Small intestine (tissue), 7 donors: ENCODE results near the gene ALG1. TPM values are rescaled to one million over a fixed set of nuclear protein-coding genes. Genes with fewer than 3 reads are reported as not detected.
A peak's percentile ranks its signal among the peaks of the same experiment; 100 is the strongest.
"Not testable (repeated sequence)": the region's sequence is repeated elsewhere in the genome, so short reads cannot be mapped to it uniquely, and the experiment has no call there.

Experiments used
- DNase-seq, 2 donors: peaks; one replicate each; pipeline versions ENCODE4 v3.0.0 to v3.0.0-alpha.2; 2013
- FAIRE-seq: peaks from 2 replicates; lab custom pipeline; 2012; peaks lifted over from hg19 to GRCh38; lab: Jason Lieb, UNC
- H3K27ac ChIP-seq, 3 donors: one replicate each; pipeline ENCODE4 v1.5.1; 2013; ENCODE audit warnings: low read length in 2 of 3, mild to moderate bottlenecking in 2 of 3, control low read depth in 1 of 3, inconsistent platforms in 1 of 3, low read depth in 1 of 3, moderate library complexity in 1 of 3
- H3K27me3 ChIP-seq, 3 donors: one replicate each; pipeline ENCODE4 v1.6.1; 2013; ENCODE audit warnings: low read length in 3 of 3, inconsistent platforms in 1 of 3; ENCODE audit not compliant: control insufficient read depth in 3 of 3, insufficient read depth in 3 of 3
- H3K36me3 ChIP-seq, 3 donors: one replicate each; pipeline ENCODE4 v1.6.1; 2013; ENCODE audit warnings: low read length in 3 of 3, inconsistent platforms in 1 of 3, low read depth in 1 of 3, mild to moderate bottlenecking in 1 of 3, moderate library complexity in 1 of 3; ENCODE audit not compliant: control insufficient read depth in 3 of 3, insufficient read depth in 2 of 3
- H3K4me1 ChIP-seq, 3 donors: one replicate each; pipeline ENCODE4 v1.6.1; 2013; ENCODE audit warnings: low read length in 2 of 3, inconsistent platforms in 1 of 3, low read depth in 1 of 3, mild to moderate bottlenecking in 1 of 3, moderate library complexity in 1 of 3; ENCODE audit not compliant: control insufficient read depth in 3 of 3, insufficient read depth in 2 of 3
- H3K4me3 ChIP-seq, 3 donors: one replicate each; pipeline ENCODE4 v1.5.1; 2013; ENCODE audit warnings: low read length in 3 of 3, control low read depth in 1 of 3, inconsistent platforms in 1 of 3, low read depth in 1 of 3, mild to moderate bottlenecking in 1 of 3, moderate library complexity in 1 of 3
- H3K9me3 ChIP-seq, 2 donors: one replicate each; pipeline ENCODE4 v1.6.1; 2013; ENCODE audit warnings: low read depth in 1 of 2, low read length in 1 of 2; ENCODE audit not compliant: control insufficient read depth in 2 of 2, insufficient read depth in 1 of 2
- WGBS, 3 donors: extraction: QIAGEN DNeasy Blood & Tissue Kit; methylation state at CpG; one replicate each; pipeline ENCODE4 v1.1.7; 2013; 5-methylcytosine and 5-hydroxymethylcytosine counted together
- polyA plus RNA-seq, 4 donors: library from polyadenylated mRNA; stranded (reverse) in 3 of 4; unstranded in 1 of 4; fragments of 200-250 nt in 3 of 4; fragments of 120-200 nt in 1 of 4; gene quantifications; one replicate each; pipeline versions ENCODE4 v1.2.1 to v1.2.3, GENCODE V29; 2013
- donor health status: healthy with polysubstance abuse.
- donor health status: control.
- donor health status: control.
- donor health status: Bipolar disorder and iron deficiency.
- donor health status: healthy.

The ALG1 gene
- polyA plus RNA-seq, 4 donors: 4.6 to 35.4 (median 19.3) TPM

GRCh38 chr16:5099174-5099573 is 27.5 kb downstream of the ALG1 start:
- H3K4me3 ChIP-seq, FAIRE-seq, H3K9me3 ChIP-seq, H3K36me3 ChIP-seq, H3K27me3 ChIP-seq, H3K4me1 ChIP-seq: not testable (repeated sequence)
- DNase-seq: peak; percentile 35 to 43
- H3K27ac ChIP-seq: peak overlapping the region in 1 of 3 donors; percentile 88
- WGBS, 3 donors: 6 to 16% (median 6%) methylated on average over 4 of the region's 4 CpGs

DNA sequence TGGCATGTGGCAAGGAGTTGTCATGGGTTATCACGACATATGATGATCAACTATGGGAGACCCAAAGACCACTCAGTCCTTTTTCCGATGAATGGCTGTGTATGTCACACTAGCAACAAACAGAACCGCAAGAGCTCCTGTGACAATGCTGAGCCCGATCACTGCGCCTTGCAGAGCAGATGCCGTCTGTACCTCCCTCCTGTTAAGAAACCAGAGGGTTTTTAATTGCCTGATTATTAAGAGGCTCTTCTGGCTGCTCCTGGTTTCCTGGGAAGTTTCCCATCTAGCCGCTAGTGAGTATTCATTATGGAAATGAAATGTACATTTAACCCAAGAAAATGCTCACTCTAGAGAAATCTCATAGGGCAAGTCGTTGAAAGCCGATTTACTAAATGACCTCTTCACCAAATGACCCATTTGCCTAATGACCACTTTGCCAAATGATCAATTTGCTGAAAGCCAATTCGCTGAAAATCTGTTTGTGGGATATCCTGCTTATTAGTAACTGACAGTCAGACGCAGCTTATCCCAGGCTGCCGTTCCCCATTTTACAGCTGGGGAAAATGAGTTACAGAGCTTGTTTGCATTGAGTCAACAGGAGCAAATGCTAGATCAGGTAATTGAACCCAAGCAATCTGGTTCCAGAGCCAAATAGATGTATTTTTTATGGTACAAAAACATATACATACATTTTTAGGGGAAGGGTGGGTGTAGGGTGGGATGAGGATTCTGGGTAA is 31.8 kb downstream of the ALG1 start:
- H3K36me3 ChIP-seq, H3K27me3 ChIP-seq, FAIRE-seq: not testable (repeated sequence)

DNA sequence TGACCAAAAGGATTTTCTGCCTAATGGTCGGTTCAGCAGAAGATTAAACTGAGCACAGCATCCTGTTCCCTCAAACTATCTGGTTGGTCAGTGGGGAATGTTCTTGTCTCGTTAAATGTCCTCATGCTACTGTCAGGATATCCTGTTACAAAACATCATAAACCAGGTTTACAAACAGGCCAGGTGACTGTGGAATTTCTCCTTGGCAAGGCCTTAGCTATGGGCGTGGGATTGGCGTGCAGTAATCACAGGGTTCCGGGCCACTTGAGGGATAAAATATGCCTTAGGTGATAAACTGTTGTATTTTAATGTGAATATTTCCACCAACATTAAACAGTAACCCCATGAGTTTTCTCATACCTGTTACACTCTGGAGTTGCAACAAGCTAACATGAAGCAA is 33.4 kb downstream of the ALG1 start:
- not testable (repeated sequence) for DNase-seq, FAIRE-seq, H3K36me3 ChIP-seq, H3K4me3 ChIP-seq, H3K9me3 ChIP-seq, H3K27me3 ChIP-seq, H3K4me1 ChIP-seq, H3K27ac ChIP-seq
- WGBS, 3 donors: 25 to 55% (median 29%) methylated on average over 4 to 5 of the region's 5 CpGs

More for the DNA sequence above, 31.8 kb downstream of the ALG1 start:
- DNase-seq, H3K9me3 ChIP-seq, H3K4me3 ChIP-seq, H3K27ac ChIP-seq, H3K4me1 ChIP-seq: not testable (repeated sequence)
- WGBS, 3 donors: 89 to 93% (median 90%) methylated on average over 11 to 12 of the region's 12 CpGs

DNA sequence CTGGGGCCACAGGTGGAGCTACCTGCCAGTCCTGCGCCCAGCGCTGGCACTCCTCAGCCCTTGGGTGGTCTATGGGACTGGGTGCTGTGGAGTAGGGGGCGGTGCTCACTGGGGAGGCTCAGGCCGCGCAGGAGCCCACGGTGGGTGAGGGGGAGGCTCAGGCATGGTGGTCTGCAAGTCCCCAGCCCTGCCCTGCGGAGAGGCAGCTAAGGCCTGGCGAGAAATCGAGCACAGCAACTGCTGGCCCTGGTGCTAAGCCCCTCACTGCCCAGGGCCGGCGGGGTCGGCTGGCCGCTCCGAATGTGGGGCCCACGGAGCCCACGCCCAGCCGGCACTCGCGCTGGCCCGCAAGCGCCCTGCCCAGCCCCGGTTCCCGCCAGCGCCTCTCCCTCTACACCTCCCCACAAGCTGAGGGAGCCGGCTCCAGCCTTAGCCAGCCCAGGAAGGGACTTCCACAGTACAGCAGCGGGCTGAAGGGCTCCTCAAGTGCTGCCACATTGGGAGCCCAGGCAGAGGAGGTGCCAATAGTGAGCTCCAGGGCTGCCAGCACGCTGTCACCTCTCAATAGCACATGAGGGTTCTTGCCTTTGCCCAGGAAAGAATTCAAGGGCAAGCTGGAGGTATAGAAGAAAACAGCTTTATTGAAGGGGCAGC is 37.0 kb downstream of the ALG1 start:
- no peak for FAIRE-seq
- 92 to 93% (median 92%) methylated on average over 19 to 27 of the region's 27 CpGs for WGBS, 3 donors

GRCh38 chr16:5110933-5111332 is 39.3 kb downstream of the ALG1 start:
- not testable (repeated sequence) for H3K9me3 ChIP-seq, FAIRE-seq, H3K36me3 ChIP-seq, DNase-seq, H3K4me1 ChIP-seq, H3K27me3 ChIP-seq, H3K4me3 ChIP-seq, H3K27ac ChIP-seq
- 76 to 91% (median 78%) methylated on average over 8 to 10 of the region's 10 CpGs for WGBS, 3 donors

More for the DNA sequence above, 37.0 kb downstream of the ALG1 start:
- no peaks in the 10 kb centered on the region for H3K36me3 ChIP-seq
- H3K27ac ChIP-seq: no peak overlapping the region
- DNase-seq: no peak
- H3K27me3 ChIP-seq: no peaks in the 10 kb centered on the region
- no peaks in the 10 kb centered on the region for H3K4me1 ChIP-seq
- H3K4me3 ChIP-seq: no peak overlapping the region
- H3K9me3 ChIP-seq: no peaks in the 10 kb centered on the region

DNA sequence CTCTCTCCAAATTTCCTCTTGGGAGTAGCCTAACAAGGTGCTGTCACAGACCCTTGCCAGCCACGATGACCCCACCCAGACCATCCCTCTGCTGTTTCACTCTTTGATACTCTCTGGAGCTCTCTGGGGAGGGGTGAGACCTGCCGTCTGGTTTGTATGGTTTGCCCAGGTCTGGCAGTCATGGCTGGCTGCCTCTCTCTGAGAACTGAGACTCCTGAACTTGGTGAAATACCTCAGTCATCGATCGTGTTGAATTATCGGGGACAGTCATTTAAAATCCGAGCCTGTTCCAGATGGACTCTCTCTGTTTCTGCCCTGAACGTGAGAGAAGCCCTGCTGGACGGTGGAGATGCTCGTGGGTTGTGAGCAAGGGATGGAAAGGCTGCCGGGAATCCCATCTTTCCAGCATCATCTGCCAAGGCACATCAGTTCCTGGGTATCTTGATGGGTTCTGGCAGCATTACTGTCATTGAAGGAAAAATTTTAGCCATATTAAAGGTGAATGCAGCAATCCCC is 45.2 kb downstream of the ALG1 start:
- FAIRE-seq, DNase-seq, H3K36me3 ChIP-seq, H3K27ac ChIP-seq, H3K27me3 ChIP-seq, H3K4me1 ChIP-seq, H3K4me3 ChIP-seq, H3K9me3 ChIP-seq: not testable (repeated sequence)
- WGBS, 3 donors: 42 to 52% (median 50%) methylated on average over 9 of the region's 10 CpGs

- not testable (repeated sequence) for H3K4me1 ChIP-seq, H3K9me3 ChIP-seq, H3K27me3 ChIP-seq, H3K4me3 ChIP-seq, H3K36me3 ChIP-seq, H3K27ac ChIP-seq, FAIRE-seq
- 14 to 18% (median 15%) methylated on average over 20 of the region's 20 CpGs for WGBS, 3 donors
- DNase-seq: peak; percentile 6 to 7
Measured at GRCh38 chr16:5117300-5118087, 45.9 kb downstream of the ALG1 start.

DNA sequence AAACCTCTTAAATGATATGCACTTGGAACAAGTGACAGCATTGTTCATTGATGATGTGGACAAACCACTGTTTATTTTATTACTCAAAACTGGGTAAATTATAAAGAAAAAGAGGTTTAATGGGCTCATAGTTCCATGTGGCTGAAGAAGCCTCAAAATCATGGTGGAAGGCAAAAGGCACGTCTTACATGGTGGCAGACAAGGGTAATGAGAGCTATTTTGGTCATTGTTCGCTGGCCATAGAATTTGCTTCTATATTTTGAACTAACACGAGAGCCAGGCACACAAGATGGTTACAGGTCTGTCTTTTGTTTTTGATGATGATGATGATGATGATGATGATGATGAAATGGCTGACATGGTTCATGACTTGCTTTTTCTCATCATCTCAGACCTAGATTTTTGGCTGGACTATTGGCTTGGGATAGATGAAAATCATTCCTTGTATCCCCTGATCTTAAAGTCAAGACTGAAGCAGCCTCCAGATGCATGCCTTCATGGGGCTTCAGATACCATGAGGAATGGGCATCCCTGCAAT is 59.9 kb downstream of the ALG1 start:
- H3K4me3 ChIP-seq, H3K27me3 ChIP-seq, FAIRE-seq, H3K9me3 ChIP-seq, DNase-seq, H3K27ac ChIP-seq, H3K4me1 ChIP-seq, H3K36me3 ChIP-seq: not testable (repeated sequence)
- WGBS, 3 donors: 80 to 83% (median 81%) methylated on average over 3 of the region's 3 CpGs
